ENCODE measurements around the gene WSCD2. TPM values are rescaled to one million over a fixed set of nuclear protein-coding genes. Genes with fewer than 3 reads are reported as not detected.

Gene WSCD2
- polyA plus RNA-seq, 1 donor (not counting 4 experiments of a cell fraction or from before 2014, with no cell fraction given): not detected

DNA sequence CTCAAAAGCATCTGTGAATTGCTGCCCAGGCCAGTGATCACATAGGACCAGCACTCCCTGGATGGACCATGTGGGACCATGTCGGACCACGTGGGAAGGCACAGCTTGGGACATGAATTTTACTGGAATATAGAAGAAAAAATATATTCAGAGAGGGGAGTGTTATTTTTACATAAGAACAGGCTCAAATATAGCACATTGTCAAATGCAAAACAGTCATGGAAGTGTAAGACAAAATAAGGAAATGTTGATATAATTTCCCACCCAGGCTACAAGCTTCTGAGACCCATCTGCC, 141.7 kb downstream of the WSCD2 start:
- H3K79me2 ChIP-seq (ENCODE audit: control insufficient read depth, insufficient read depth, low read length): no peaks in the 10 kb centered on the region
- H3K9me1 ChIP-seq (ENCODE audit: control insufficient read depth, extremely low read depth, insufficient read depth, low read length): no peaks in the 10 kb centered on the region
- H3K4me1 ChIP-seq (ENCODE audit: control insufficient read depth, extremely low read depth, insufficient read depth, low read length): no peaks in the 10 kb centered on the region
- no peaks in the 10 kb centered on the region for H3K27me3 ChIP-seq (ENCODE audit: control insufficient read depth, extremely low read depth, insufficient read depth, low read length)
- H3K27ac ChIP-seq (ENCODE audit: control insufficient read depth, insufficient read depth, low read length): no peak overlapping the region
- FAIRE-seq (no peak), DNase-seq (ENCODE audit: low read depth, low spot score) (no peak)
- H3K36me3 ChIP-seq (ENCODE audit: control insufficient read depth in 2 of 2, extremely low read depth in 1 of 2, insufficient read depth in 2 of 2, low read length in 2 of 2): no peaks in the 10 kb centered on the region
- H4K20me1 ChIP-seq (ENCODE audit: control insufficient read depth, extremely low read depth, insufficient read depth, low read length): no peaks in the 10 kb centered on the region
- no peak overlapping the region for H3K4me2 ChIP-seq (ENCODE audit: control insufficient read depth, extremely low read depth, insufficient read depth, low read depth, low read length)
- no peak overlapping the region for H2AFZ ChIP-seq (ENCODE audit: control insufficient read depth, low read length)
- TF ChIP-seq, protein P1, sequence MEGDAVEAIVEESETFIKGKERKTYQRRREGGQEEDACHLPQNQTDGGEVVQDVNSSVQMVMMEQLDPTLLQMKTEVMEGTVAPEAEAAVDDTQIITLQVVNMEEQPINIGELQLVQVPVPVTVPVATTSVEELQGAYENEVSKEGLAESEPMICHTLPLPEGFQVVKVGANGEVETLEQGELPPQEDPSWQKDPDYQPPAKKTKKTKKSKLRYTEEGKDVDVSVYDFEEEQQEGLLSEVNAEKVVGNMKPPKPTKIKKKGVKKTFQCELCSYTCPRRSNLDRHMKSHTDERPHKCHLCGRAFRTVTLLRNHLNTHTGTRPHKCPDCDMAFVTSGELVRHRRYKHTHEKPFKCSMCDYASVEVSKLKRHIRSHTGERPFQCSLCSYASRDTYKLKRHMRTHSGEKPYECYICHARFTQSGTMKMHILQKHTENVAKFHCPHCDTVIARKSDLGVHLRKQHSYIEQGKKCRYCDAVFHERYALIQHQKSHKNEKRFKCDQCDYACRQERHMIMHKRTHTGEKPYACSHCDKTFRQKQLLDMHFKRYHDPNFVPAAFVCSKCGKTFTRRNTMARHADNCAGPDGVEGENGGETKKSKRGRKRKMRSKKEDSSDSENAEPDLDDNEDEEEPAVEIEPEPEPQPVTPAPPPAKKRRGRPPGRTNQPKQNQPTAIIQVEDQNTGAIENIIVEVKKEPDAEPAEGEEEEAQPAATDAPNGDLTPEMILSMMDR (optimal IDR thresholded peaks at IDR 0.05 in 1 of 3, IDR thresholded peaks at IDR 0.05 in 1 of 3, conservative IDR thresholded peaks at IDR 0.05 in 1 of 3; ENCODE audit: extremely low read depth in 1 of 3, insufficient read depth in 2 of 3, low read length in 3 of 3): no peak
- H3K4me3 ChIP-seq (ENCODE audit: control insufficient read depth in 2 of 3, extremely low read depth in 1 of 3, insufficient read depth in 2 of 3, low read depth in 1 of 3, low read length in 3 of 3): no peak overlapping the region
- dilution Hi-C loops (cut with MboI; ENCODE audit: extremely low pct_ligation_motif_present, low sequenced_read_pairs): no loop called here
- H3K9me3 ChIP-seq (ENCODE audit: control insufficient read depth, low read depth, low read length): no peaks in the 10 kb centered on the region
- H3K9ac ChIP-seq (ENCODE audit: control insufficient read depth, extremely low read depth, insufficient read depth, low read length): no peak overlapping the region

GRCh38 chr12:108271951-108272872, 143.1 kb downstream of the WSCD2 start:
- Histone ChIP-seq H3K9me3 (ENCODE audit: control insufficient read depth, low read depth, low read length) (no peaks in the 10 kb centered on the region), H3K9me1 (ENCODE audit: control insufficient read depth, extremely low read depth, insufficient read depth, low read length) (no peaks in the 10 kb centered on the region)
- TF ChIP-seq, protein P1 (optimal IDR thresholded peaks at IDR 0.05 in 1 of 3, IDR thresholded peaks at IDR 0.05 in 1 of 3, conservative IDR thresholded peaks at IDR 0.05 in 1 of 3; ENCODE audit: extremely low read depth in 1 of 3, insufficient read depth in 2 of 3, low read length in 3 of 3): no peak
- no peak for TF ChIP-seq EZH2 (IDR thresholded peaks at IDR 0.05; ENCODE audit: low read length)

More at GRCh38 chr12:108271951-108272872, 143.1 kb downstream of the WSCD2 start:
- DNase-seq (ENCODE audit: low read depth, low spot score) (no peak), FAIRE-seq (no peak)
- H3K4me3 ChIP-seq (ENCODE audit: control insufficient read depth in 2 of 3, extremely low read depth in 1 of 3, insufficient read depth in 2 of 3, low read depth in 1 of 3, low read length in 3 of 3): no peak overlapping the region
- dilution Hi-C loops (cut with MboI; ENCODE audit: extremely low pct_ligation_motif_present, low sequenced_read_pairs): no loop called here
- no peak overlapping the region for H3K27ac ChIP-seq (ENCODE audit: control insufficient read depth, insufficient read depth, low read length)
- H2AFZ ChIP-seq (ENCODE audit: control insufficient read depth, low read length): no peak overlapping the region
- H4K20me1 ChIP-seq (ENCODE audit: control insufficient read depth, extremely low read depth, insufficient read depth, low read length): no peaks in the 10 kb centered on the region
- H3K4me1 ChIP-seq (ENCODE audit: control insufficient read depth, extremely low read depth, insufficient read depth, low read length): no peaks in the 10 kb centered on the region
- no peak overlapping the region for H3K4me2 ChIP-seq (ENCODE audit: control insufficient read depth, extremely low read depth, insufficient read depth, low read depth, low read length)
- H3K27me3 ChIP-seq (ENCODE audit: control insufficient read depth, extremely low read depth, insufficient read depth, low read length): no peaks in the 10 kb centered on the region
- H3K79me2 ChIP-seq (ENCODE audit: control insufficient read depth, insufficient read depth, low read length): no peaks in the 10 kb centered on the region
- H3K9ac ChIP-seq (ENCODE audit: control insufficient read depth, extremely low read depth, insufficient read depth, low read length): no peak overlapping the region
- H3K36me3 ChIP-seq (ENCODE audit: control insufficient read depth in 2 of 2, extremely low read depth in 1 of 2, insufficient read depth in 2 of 2, low read length in 2 of 2): no peaks in the 10 kb centered on the region
